GM18498 (cell line): ENCODE measurements around the gene CRCP.
"Not testable (repeated sequence)": the region's sequence is repeated elsewhere in the genome, so short reads cannot be mapped to it uniquely, and the experiment has no call there.

Experiments used
- ATAC-seq: cut with Tn5 transposase; IDR thresholded peaks from one replicate; pipeline ENCODE4 v1.9.1; 2021; ENCODE audit warnings: mild to moderate bottlenecking, moderate library complexity; ENCODE audit not compliant: unreplicated experiment

The CRCP gene

GRCh38 chr7:66152371-66153191 lies 37.9 kb downstream of the CRCP start:
- ATAC-seq, result no peak

DNA sequence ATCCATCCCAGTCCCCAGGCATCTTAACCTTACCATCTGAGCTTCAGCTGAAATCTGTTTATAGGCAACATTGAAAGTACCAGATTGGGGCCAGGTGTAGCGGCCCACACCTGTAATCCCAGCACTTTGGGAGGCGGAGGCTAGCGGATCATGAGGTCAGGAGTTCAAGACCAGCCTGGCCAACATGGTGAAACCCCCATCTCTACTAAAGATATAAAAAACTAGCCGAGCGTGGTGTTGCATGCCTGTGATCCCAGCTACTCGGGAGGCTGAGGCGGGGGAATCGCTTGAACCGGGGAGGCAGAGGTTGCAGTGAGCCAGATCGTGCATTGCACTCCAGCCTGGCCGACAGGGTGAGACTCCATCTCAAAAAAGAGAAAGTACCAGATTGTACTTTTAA lies 39.0 kb downstream of the CRCP start:
- no peak for ATAC-seq

- not testable (repeated sequence) for ATAC-seq
Measured at GRCh38 chr7:66156035-66156434, 41.4 kb downstream of the CRCP start.

DNA sequence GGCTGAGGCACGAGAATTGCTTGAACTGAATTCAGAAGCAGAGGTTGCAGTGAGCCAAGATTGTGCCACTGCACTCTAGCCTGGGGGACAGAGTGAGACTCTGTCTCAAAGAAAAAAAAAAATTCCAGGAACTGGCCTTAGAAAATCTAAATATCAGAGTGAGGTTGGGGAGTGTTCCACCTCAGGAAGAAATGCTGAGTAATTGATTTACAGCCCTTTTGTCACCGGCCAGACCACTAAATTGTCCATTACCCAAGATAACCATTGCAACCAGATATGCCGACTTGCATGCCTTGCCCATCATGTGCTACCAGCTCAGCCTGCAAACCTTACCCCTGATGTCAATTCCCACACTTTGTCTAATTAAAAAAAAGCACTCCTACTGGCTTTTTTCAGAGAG lies 42.4 kb downstream of the CRCP start:
- no peak for ATAC-seq

- ATAC-seq, result no peak
Measured at GRCh38 chr7:66162622-66163021, 48.0 kb downstream of the CRCP start.

DNA sequence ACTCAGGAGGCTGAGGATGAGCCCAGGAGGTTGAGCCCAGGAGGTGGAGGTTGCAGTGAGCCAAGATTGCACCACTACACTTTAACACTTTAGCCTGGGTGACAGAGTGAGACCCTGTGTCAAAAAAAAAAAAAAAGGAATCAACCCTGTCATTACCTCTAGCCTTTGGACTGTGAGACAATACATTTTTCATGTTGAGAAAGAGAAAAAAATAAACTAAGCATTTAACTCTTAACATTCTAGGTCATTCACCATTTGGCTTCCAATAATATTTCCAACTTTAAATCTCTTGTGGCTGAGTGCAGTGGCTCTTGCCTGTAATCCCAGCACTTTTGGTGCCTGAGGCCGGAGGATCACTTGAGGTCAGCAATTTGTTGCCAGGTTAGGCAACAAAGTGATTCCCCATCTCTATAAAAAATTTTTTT lies 48.6 kb downstream of the CRCP start:
- ATAC-seq, result no peak

DNA sequence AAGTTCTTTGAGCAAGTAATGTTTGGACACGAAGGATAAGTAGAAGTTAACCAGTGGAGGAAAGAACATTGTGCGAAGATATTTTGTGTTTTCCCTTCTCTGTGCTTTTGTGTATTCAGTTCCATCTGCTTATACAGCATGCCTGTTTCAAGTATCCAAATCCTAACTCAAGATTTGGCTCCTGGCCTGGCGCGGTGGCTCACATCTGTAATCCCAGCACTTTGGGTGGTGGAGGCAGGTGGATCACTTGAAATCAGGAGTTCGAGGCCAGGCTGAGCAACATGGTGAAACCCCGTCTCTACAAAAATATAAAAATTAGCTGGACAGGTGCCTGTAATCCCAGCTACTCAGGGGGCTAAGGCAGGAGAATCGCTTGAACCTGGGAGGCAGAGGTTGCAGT lies 49.7 kb downstream of the CRCP start:
- no peak for ATAC-seq

DNA sequence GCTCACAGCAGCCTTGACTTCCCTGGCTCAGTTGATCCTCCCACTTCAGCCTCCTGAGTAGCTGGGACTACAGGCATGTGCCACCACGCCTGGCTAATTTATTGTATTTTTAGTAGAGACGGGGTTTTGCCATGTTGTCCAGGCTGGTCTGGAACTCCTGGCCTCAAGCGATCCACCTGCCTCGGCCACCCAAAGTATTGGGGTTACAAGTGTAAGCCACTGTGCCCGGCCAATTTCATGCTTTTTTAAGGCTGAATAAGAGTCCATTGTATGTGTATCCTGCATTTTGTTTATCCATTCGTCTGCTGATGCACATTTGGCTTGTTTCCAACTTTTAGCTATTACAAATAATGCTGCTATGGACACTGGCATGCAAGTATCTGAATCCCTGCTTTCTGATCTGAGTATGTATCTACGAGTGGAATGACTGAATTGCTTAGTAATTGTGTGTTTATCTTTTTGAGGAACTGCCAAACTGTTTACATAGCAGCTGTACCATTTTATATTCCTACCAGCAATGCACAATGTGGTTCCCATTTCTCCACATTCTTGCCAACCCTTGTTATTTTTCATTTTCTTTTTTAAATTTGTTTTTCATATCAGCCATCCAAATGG lies 53.2 kb downstream of the CRCP start:
- no peak for ATAC-seq

DNA sequence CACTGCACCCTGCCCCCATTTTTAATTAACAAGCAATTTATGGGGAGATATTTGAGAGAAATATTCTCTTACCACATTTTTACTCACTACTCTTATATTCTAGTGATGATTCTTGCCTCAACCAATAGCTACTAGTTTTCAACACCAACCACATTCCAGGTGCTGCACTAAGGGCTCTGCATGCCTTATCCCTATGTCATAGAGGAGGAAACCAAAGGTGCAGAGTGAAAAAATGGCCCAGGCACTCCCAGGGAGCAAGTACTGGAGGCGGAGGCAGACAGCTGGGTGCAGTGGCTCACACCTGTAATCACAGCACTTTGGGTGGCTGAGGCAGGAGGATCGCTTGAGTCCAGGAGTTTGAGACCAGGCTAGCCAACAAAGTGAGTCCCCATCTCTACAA lies 55.0 kb downstream of the CRCP start:
- no peak for ATAC-seq

DNA sequence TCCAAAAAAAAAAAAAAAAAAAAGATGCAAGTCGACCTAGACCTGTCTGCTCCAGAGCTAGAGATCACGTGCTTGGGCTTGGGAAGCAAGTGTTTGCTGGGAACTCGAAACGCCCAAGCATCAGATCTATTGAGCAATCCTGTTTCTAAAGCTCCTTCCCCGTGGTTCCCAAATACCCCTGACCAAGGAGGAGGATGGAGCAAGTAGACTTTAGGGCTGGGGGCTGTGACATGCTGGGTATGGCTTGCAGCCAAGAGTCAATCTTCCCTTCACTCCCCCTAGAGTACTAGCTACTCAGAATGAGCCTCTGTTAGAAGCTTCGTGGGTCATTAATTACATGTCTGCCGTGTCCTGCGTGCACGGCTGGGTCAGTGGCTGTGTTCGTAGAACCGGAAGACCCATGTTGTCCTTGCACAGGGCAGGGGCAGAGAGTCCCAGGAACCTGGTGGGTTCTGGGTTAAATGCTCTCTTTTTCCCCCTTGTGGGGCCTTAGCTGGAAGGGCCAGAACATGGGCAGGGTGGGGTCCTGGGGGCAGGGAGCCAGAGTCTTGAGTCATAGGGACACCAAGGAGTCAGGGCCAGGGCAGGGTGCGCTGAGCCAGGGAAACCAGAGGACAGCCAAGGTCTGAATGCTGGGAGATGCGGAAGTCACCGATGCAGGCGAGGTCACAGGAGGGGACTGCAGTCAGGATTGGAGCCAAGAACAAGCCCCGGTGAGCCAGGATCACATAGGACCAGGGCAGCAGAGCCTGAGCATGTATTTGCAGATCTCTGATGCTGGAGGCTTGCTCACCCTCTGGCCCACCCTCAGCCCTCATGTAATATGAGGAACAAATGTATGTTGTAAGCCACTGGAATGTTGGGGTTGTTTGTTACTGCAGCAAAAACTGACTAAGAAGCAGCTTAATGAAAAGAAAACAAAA lies 55.9 kb downstream of the CRCP start:
- ATAC-seq, result no peak

GRCh38 chr7:66172536-66173401 lies 58.1 kb downstream of the CRCP start:
- not testable (repeated sequence) for ATAC-seq

DNA sequence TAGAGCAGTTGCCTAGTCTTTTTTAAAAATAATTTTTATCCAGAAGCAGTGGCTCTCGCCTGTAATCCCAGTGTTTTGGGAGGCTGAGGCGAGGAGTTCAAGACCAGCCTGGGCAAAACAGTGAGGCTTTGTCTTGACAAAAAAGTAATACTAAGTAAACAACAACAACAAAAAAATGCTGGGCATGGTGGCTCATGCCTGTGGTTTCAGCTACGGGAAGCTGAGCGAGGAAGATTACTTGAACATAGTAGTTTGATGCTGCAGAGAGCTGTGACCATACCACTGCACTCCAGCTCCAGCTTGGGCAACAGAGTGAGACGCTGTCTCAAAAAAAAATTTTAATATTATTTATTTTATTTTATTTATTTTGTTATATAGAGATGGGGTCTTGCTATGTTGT lies 59.2 kb downstream of the CRCP start:
- ATAC-seq, result no peak

GRCh38 chr7:66175006-66175405 lies 60.4 kb downstream of the CRCP start:
- ATAC-seq, result not testable (repeated sequence)

GRCh38 chr7:66176914-66177313 lies 62.3 kb downstream of the CRCP start:
- ATAC-seq, result no peak

DNA sequence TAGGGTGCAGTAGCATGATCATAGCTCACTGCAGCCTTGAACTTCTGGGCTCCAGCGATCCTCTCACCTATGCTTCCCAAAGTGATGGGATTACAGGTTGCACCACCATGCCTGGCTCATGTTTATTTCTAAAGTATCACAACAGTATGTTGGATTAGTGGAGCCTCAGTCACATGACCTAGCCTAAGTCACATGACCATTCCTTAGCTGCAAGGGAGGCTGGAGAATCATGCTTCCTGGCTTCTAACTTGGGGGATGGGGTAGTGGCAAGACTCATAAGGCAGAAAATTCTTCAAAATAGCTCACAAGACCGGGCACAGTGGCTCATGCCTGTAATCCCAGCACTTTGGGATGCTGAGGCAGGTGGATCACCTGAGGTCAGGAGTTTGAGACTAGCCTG lies 63.6 kb downstream of the CRCP start:
- ATAC-seq, result no peak

DNA sequence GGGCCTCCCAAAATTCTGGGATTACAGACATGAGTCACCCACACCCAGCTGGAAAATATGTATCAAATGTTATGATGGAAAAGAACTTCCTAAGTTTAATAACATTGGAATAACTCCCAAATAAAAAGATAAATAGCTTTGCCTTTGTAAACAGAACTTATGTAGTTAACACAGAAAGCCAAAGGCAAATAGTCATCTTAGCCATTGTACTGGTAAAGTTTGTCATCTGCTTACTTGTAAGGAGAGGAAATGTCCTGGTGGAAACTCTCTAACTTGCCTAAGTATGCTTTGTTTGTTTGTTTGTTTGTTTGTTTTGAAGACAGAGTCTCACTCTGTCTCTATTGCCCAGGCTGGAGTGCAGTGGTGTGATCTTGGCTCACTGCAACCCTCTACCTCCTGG lies 66.7 kb downstream of the CRCP start:
- no peak for ATAC-seq

DNA sequence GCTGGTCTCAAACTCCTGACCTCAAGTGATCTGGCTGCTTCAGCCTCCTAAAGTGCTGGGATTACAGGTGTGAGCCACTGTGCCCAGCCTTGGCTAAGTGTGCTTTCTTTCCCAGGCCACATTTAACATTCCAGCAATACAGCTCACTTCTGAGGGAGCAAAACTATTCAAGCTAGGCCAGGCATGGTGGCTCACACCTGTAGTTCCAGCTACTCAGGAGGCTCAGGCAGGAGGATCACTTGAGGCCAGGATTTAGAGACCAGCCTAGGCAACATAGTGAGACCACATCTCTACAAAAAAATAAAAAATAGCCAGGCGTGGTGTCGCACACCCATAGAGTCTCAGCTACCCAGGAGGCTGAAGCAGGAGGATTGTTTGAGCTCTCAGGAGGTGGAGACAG lies 67.2 kb downstream of the CRCP start:
- no peak for ATAC-seq

DNA sequence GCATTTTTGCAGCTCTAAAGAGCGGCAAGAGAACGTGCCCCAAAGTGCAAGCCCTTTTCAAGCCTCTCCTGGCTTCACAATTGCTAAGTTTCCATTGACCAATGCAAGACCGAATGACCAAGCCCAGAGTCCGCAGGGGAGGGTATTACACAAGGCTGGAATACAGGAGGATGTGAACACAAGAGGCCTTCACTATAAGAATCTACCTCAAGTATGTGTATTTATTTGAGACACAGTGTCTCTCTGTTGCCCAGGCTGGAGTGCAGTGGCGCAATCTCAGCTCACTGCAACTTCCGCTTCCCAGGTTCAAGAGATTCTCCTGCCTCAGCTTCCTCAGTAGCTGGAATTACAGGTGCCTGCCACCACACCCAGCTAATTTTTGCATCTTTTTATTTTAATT lies 68.3 kb downstream of the CRCP start:
- no peak for ATAC-seq

DNA sequence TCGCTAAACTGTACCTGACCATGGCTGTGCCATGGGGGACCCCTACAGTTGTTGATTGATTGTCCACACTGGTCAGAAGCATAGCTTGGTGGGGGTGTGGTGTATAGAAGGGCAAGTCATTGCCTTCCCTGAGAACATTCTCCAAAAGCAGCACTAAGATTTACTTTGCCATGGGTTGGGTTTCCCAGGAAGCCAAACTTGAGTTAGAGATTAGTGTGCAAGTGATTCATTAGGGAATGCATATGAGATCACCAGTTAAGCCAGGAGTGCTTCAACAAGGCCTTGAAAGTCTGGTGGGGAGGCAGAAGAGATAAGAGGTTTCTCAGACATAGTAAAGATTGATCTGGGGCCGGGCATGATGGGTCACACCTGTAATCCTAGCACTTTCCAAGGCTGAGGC lies 69.1 kb downstream of the CRCP start:
- no peak for ATAC-seq

- ATAC-seq, result no peak
Measured at GRCh38 chr7:66185680-66186187, 71.1 kb downstream of the CRCP start.
